Measurements from ENCODE around the gene SLC51B. TPM values are rescaled to one million over a fixed set of nuclear protein-coding genes. Genes with fewer than 3 reads are reported as not detected.
A peak's percentile ranks its signal among the peaks of the same experiment; 100 is the strongest.

SLC51B gene
- total and polyA plus RNA-seq, 2 of the 4 experiments (the other 2 are of a cell fraction), result not detected

- H4K91ac ChIP-seq (ENCODE audit: insufficient read depth, low read depth, low read length), result no peak overlapping the region
- no peak overlapping the region for H2BK120ac ChIP-seq (ENCODE audit: low read depth, low read length)
- H3K9me1 ChIP-seq (ENCODE audit: insufficient read depth, low read length), result no peaks in the 10 kb centered on the region
- no peak overlapping the region for H3K4me2 ChIP-seq (ENCODE audit: low read depth, low read length)
- 46% methylated on average over 13 of the region's 24 CpGs; no CpG with 5 or more reads in 1 of the 2 experiments for WGBS, 2 experiments (ENCODE audit: extremely low coverage in 2 of 2, insufficient read length in 1 of 2)
- no peak for TF ChIP-seq USF2 (IDR thresholded peaks at IDR 0.05; ENCODE audit: low read depth, low read length)
- peak; percentile 27; the same call in 1 of the 2 replicates for TF ChIP-seq RAD21 (IDR thresholded peaks at IDR 0.05; ENCODE audit: low read length)
- TF ChIP-seq BHLHE40 (IDR thresholded peaks at IDR 0.05; ENCODE audit: low read depth, low read length), result no peak
- TF ChIP-seq FOS (IDR thresholded peaks at IDR 0.05; ENCODE audit: low read depth, low read length), result no peak
- peak; percentile 13; the same call in 1 of the 2 replicates for TF ChIP-seq CTCF (conservative IDR thresholded peaks at IDR 0.05; ENCODE audit: low read depth, low read length)
- TF ChIP-seq SMC3 (IDR thresholded peaks at IDR 0.05; ENCODE audit: low read depth, low read length), result peak; percentile 17; the same call in 1 of the 2 replicates
- no peaks in the 10 kb centered on the region for H3K79me1 ChIP-seq (ENCODE audit: low read depth in 1 of 2, low read length in 2 of 2)
- H3K9me3 ChIP-seq (ENCODE audit: control insufficient read depth, insufficient read depth, low read length), result no peaks in the 10 kb centered on the region
- H2AFZ ChIP-seq (replicated peaks; ENCODE audit: low read length, poor library complexity), result peak overlapping the region; percentile 72
- no peak overlapping the region for H2BK5ac ChIP-seq (ENCODE audit: low read depth, low read length, poor library complexity, severe bottlenecking)
- H3K4ac ChIP-seq (ENCODE audit: low read depth, low read length), result no peak overlapping the region
- in situ Hi-C loops (cut with MboI; ENCODE audit: low sequenced_read_pairs), result no loop called here
- no peak for ATAC-seq (ENCODE audit: low read depth)
- POLR2A ChIA-PET (ENCODE audit: unreplicated experiment), result no interaction called here
- dilution Hi-C loops (cut with HindIII; ENCODE audit: low sequenced_read_pairs, unreplicated experiment), result no loop called here
- H2BK15ac ChIP-seq (ENCODE audit: low read depth, low read length), result no peak overlapping the region
- H2BK20ac ChIP-seq (ENCODE audit: low read depth, low read length), result no peak overlapping the region
- intact Hi-C loops (cut with micrococcal nuclease), result no loop called here
- no peak overlapping the region for H3K14ac ChIP-seq (replicated peaks; ENCODE audit: low read depth, low read length)
- CTCF ChIA-PET, result interaction anchor here (0.8 kb wide), 1 partner anchor 23 kb away, joined by 3 read pairs; no protein-coding TSS in a partner anchor
- H3K36me3 ChIP-seq (ENCODE audit: control insufficient read depth, insufficient read depth, low read length), result no peaks in the 10 kb centered on the region
- no peak overlapping the region for H3K9ac ChIP-seq (ENCODE audit: low read depth, low read length)
- no peak for DNase-seq
- no peak overlapping the region; the same call in 1 of the 2 replicates for H2AK5ac ChIP-seq (ENCODE audit: low read depth, low read length)
- no peak overlapping the region for H3K27ac ChIP-seq (ENCODE audit: insufficient read depth, low read length)
- H2AK9ac ChIP-seq (replicated peaks; ENCODE audit: low read depth, low read length, poor library complexity), result no peak overlapping the region
- no peak overlapping the region for H3K56ac ChIP-seq (ENCODE audit: extremely low read depth, insufficient read depth, low read length)
- H3K4me1 ChIP-seq (ENCODE audit: control insufficient read depth, insufficient read depth, low read length), result peaks cover 5% of the 10 kb centered on the region; the same call in 1 of the 2 replicates
- no peaks in the 10 kb centered on the region; the same call in none of the 2 replicates for H4K20me1 ChIP-seq (ENCODE audit: insufficient read depth, low read length)
- no peak overlapping the region for H3K23ac ChIP-seq (ENCODE audit: low read depth, low read length)
- BruUV-seq (replicated peaks), result no TSS peak
- H3K18ac ChIP-seq (ENCODE audit: low read depth, low read length), result no peak overlapping the region
- no peak overlapping the region for H4K8ac ChIP-seq (ENCODE audit: low read depth in 2 of 2, low read length in 2 of 2)
- no peak overlapping the region for H4K5ac ChIP-seq (ENCODE audit: low read depth, low read length)
- H3K4me3 ChIP-seq (ENCODE audit: insufficient read depth, low read depth, low read length), result no peak overlapping the region
- H3K27me3 ChIP-seq (ENCODE audit: control insufficient read depth, insufficient read depth, low read length), result peaks cover 35% of the 10 kb centered on the region
Measured at GRCh38 chr15:65077981-65078352, 32.8 kb downstream of the SLC51B start.

Measured in IMR-90 (cell line).